ENCODE measurements around the gene CREG2.

Gene CREG2

DNA sequence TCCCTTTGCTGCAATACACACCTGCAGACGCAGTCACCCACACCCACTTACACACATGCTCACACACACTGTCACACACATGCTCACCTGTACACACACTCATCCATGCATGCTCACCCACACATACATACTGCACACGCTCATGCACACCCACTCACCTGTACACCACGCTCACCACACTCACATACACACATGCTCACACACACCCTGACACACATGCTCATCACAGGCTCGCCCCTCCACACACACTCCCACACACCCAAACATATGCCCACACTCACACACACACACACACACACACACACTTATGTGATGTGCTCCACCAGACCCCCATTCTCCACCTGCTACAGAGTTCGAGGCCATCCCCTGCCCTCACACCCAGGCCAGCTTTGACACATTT lies 22.8 kb upstream of the CREG2 start:
- DNase-seq (ENCODE audit: low read depth in 2 of 2, low spot score in 1 of 2) = no peak

DNA sequence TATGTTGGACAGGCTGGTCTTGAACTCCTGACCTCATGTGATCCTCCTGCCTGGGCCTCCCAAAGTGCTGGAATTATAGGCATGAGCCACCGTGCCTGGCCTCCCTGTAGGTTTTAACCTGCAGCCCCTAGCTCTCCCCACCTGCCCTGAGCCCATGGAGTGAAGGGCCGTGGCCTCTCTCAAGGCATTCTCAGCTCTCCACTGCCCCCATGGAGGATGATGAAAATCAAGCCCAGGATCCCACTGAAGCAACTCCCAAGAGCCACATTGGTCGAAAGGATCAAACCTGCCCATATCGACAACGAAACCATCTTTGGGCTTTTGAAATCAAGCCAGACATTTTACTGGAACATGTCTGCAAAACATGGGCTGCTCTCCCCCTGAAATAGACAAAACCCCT lies 22.4 kb upstream of the CREG2 start:
- no peak for DNase-seq (ENCODE audit: low read depth in 2 of 2, low spot score in 1 of 2)

DNA sequence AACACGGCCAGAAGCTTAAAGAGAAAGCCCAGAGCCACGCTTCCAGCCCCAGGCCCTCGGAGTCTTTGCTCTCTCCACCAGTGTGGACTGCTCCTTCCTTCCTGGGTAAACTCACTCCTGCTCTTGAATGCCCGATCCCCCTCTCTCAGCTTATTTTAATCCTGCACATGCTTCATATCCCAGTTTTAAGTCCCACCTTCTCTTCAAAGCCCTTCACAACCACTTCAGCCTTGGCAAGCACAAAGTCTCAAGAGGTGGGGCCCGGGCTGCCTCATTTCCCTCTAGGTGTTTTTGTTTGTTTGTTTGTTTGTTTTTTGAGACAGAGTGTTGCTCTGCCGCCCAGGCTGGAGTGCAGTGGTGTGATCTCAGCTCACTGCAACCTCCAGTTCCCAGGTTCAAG lies 21.6 kb upstream of the CREG2 start:
- no peak for DNase-seq (ENCODE audit: low read depth in 2 of 2, low spot score in 1 of 2)

DNA sequence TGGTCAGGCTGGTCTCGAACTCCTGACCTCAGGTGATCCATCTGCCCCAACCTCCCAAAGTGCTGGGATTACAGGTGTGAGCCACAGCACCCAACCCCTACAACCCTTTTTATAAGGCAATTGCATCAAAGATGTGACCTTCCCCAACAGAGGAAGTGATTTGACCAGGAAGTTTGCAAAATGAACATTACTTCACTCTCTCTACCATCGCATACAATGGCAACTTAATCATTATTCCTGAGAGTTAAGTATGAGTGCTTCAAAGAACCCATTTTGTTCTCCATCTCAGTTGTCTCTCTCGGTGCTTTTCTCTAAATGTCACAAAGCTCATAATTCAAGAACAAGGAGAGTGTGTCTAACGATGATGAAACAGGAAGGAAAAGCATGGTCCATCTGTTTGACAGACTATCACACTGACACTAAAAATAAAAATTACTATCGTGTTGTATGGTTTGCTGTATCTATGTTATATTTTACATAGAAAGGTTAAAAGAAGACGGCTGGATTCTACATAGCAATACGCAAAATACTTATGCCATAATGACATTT lies 18.1 kb upstream of the CREG2 start:
- DNase-seq (ENCODE audit: low read depth in 2 of 2, low spot score in 1 of 2) = no peak

DNA sequence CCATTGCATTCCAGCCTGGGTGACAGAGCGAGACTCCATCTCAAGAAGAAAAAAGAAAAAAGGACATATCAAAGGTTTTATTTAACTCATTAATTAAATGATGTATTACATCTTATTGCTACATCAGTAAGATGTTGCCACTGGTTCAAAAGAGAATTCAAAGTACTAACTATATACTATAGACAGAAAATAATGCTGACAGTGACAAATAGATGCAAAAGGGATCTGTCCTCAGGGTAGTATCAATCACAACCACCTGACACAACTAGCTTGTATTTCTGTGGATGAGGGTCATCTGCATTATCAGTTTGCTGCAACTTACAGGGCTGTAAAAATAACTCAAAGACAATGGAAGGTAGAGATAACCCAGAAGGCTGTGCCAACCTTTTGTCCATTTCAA lies 16.4 kb upstream of the CREG2 start:
- DNase-seq (ENCODE audit: low read depth in 2 of 2, low spot score in 1 of 2) = no peak

DNA sequence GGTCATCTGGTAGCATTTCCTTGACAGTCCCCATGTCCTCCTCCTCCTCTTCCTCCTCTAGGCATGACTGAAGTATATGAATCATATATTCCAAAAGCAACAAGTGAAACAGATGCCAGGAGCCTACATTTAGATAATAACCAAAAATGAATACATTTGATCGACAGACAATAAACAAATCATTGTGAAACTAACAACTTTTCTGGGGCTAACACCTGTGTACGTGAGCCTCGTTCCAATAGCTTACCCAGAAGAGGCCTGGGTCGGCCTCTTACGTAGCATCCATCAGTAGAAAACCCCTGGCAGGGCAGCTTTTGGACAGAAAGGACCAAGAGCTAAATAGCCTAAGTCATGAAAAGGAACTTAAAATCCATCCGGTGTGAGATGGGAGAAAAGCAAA lies 15.3 kb upstream of the CREG2 start:
- no peak for DNase-seq (ENCODE audit: low read depth in 2 of 2, low spot score in 1 of 2)

DNA sequence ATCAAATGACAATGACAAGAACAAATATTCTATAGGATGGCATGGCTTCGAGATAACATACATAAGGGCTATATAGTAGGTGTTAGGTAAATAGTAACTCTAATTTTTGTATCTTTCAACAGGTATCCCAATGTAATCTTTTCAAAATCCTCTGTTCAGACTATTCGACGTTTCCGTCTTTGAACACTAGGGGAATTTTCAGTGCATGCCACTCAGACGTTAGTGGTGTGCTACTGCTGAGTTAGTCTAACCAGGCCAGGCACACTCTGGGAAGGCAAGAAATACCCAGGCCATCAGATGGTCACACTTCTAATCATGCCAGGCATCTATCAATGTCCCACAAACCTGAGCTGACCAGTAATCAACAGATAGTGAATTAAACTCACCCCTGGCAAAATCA lies 14.6 kb upstream of the CREG2 start:
- no peak for DNase-seq (ENCODE audit: low read depth in 2 of 2, low spot score in 1 of 2)

DNA sequence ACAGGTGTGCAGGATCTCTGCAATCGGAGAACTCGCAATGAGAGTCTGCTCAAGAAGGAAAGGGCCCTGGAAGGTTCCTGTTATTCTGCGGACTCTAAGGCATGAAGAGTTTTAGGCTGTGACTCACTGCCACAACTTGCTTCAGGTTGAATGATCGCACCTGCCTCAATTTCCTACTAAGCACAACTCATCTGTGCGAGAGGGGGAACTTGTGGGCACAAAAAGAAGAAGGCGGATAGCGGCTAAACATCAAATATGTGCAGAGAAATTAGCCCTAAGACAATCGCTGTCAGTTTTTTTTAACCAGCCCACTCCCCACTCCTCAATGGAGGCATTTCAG lies 14.0 kb upstream of the CREG2 start:
- DNase-seq (ENCODE audit: low read depth in 2 of 2, low spot score in 1 of 2) = no peak

DNA sequence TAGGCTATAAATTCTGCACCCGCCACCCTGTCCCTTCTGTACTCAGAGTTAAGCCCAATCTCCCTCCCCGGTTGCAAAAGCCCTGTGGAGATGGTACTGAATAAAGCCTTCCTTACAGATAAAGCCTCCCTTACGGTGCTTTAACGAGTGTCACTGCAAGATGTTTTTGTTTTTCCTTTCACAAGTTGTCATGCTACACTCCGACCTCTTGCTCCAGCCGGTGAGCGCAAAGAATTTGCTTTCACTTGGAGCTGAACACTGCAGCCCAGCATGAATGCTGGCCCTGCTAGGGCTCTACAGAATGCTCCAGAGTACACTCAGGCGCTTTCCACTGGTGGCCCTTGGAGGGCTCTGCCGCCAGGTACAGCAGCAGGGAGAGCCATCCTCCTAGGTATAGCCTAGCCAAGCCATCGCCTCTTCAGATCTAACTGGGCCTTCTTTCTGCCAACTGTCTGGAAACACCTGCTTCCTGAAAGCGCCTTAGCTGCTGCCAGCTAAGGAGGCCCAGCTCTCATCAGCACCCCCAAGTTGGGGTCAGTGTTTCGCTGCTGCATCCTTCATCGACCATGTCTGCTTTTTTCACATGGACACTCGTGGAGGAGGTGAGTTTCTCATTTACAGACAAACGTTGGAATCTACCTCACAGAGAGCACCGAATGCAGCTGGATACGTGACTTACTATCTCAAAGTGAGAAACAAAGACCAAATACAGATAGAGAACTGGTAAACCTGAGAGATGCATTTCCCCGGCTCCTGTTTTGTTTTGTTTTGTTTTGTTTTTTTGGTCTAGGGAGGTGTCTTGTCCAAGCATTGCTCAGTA lies 13.4 kb upstream of the CREG2 start:
- no peak for DNase-seq (ENCODE audit: low read depth in 2 of 2, low spot score in 1 of 2)

DNA sequence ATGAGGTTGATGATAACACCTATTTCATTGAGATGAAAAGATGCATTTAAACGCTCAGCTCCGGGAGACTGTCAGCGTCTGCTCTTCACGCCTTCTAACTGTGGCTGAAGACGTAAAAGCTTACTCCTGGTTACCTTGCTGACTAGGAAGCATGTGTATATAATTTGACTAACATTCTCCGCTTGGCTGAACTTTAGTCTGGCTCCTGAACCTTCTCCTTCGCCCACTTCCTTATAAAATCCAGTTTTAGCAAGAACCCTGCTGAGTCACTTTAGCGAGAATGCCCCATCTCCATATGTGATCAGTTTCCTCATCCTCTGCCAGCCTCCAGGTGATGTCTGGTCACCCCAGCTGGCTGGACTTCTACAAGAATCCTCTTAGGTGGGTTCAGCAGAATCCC lies 12.7 kb upstream of the CREG2 start:
- DNase-seq (ENCODE audit: low read depth in 2 of 2, low spot score in 1 of 2) = no peak

DNA sequence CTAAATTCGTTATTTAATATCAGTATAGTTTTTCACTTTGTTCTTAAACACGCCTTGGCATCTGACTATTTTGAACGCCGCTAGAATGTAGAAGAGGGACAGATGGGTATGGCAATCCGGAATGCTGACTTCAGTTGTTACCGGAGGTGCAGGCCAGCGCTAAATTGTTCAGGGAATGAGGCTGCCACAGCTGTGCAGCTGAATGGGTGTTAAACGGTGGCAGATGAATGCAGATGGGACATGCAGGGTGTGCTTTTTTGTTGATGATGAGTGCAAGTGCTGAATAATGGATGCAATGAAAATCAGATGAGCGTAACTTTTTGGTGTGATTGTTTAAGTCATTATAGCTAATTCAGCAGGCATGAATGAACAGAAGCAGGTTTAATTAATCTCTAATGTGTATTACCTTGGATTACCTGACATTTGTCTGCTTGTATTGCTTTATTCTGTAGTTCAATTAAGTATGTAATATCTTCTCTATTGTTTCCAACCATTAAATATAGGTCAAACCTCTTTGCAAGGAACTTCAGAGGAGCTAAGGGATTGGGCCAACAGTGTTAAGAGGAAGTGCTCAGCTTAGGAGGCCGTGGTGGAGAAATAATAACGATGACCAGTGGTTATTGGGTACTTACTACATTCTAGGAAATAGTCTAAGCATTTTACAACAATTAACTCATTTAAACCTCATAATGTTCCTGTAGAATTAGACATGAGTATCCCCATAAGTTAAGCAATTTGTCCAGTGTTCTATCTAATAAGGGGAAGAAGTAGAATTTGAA lies 11.9 kb upstream of the CREG2 start:
- DNase-seq (ENCODE audit: low read depth in 2 of 2, low spot score in 1 of 2) = no peak

DNA sequence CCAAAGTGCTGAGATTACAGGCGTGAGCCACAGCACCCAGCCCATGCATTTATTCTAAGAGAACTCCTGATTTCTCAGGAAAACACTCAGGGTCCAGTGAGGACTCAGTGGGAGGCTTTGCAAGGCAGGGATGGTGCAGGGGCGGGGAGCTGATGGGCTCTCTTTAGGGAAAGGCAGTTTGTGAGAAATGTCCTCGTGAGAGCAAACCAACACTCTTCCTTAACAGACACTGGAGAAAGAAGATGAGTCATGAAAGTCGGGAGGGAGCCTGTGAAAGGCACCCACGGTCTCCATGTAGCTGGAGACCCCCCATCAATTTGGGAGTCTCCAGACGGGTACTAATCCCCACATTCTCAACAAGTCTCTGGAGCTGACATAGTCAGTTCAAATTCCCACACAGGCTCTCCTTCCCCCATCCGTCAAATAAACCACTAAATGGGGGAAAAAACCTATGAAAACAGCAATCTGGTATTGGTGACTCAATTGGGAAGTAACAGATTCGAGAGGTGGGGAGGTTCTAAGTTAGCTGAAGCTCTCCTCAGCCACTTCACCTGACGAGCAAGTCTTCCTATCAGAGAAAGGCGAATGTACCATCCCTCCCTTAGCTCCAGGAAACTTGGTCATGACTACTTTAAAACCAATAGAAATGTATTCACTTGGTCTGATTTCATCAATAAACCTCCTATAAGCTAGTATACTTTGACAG lies 11.0 kb upstream of the CREG2 start:
- DNase-seq (ENCODE audit: low read depth in 2 of 2, low spot score in 1 of 2) = no peak

DNA sequence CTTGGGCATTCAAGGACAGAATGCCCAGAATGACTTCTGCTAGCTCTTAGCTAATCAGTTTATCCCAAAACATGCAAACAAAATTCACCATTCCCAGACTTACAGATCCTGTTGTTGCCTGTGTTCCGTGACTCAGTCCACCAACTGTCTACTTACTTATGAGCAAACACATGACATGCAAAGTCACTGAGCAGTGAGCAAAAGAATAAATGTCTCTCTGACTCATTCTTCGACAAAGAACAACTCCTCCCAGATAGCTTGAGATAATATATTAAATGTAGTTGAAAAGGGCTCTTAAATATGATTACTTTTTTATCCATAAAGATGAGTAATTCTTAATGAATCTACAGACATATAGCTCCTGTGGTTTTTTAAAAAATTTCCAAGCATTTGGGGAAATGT lies 9.0 kb upstream of the CREG2 start:
- DNase-seq (ENCODE audit: low read depth in 2 of 2, low spot score in 1 of 2) = no peak

DNA sequence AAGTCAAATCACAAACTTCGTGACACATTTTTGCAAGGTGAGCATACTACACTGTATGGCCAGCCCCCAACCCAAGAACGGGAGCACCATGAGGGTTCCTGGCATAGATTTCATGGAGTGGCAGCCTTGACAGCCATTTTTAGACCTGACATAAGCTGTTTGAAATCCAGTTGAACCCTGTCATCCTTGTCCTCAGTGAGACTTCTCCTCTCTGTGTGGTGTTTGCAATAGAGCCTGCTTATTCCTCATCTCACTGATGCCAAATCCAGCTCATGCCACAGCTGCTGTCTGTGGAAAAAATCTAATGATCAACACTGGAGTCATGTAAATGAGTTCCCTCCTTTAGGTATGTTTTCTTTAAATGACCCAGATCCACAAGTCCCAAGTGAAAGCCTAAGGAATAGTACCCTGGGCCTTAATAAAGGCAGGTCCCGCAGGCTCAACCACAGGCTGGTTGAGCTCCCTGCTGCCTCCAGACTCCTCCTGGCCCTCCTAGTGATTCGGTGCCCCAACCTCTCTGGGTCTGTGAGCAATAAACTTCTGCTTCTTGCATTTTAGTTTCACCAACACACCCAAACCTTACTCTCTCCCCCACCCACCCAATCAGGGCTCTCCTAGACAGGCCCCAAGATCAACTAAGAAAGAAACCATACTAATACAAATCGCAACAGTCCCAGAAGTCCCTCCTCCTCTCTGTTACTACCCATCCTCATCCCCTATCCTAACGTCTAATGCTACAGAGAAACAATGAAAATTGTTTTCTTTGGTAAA lies 8.4 kb upstream of the CREG2 start:
- DNase-seq (ENCODE audit: low read depth in 2 of 2, low spot score in 1 of 2) = no peak

DNA sequence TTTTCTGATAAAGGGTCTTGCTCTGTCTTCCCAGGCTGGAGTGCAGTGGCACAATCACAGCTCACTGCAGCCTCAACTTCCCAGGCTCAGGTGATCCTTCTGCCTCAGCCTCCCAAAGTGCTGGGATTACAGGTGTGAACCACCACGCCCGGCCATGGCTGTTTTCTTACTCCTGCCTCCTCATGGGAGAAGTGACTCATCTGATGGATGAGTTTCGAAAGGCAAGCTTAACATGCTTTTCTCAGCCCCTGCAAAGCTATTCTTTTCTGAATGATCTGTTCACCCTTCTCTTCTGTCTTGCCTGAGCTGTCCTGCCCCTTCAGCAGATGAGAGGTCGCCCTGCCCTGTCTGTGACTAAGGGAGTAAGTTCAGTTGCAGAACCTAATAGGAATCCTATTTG lies 929 bp upstream of the CREG2 start:
- no peak for DNase-seq (ENCODE audit: low read depth in 2 of 2, low spot score in 1 of 2)

DNA sequence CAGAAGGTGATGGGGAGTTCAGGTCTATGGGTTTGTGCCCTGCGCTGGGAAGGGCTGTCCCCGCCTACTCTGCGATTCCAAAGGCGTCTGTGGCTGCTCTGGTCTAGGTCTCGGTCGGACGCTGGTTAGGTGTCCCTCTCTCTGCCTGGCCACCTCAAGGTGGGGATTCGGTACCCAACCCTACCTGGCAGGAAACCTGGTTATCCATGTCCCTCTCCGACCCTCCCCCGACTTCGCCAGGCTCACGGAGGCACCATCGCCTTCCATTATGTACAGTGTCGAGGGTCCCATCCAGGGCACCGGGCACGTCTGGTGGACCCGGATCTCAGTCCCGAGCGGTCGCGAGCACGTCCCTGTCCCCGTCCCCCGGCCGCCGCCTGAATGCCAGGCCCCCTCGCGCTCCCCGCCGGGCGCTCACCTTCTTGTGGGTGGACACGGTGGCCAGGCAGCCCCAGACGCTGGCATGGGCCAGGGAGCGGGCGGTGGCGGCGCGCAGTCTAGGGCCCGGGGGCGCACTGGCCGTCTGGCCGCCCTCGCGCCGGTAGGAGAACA lies 628 bp downstream of the CREG2 start:
- DNase-seq (ENCODE audit: low read depth in 2 of 2, low spot score in 1 of 2) = no peak

DNA sequence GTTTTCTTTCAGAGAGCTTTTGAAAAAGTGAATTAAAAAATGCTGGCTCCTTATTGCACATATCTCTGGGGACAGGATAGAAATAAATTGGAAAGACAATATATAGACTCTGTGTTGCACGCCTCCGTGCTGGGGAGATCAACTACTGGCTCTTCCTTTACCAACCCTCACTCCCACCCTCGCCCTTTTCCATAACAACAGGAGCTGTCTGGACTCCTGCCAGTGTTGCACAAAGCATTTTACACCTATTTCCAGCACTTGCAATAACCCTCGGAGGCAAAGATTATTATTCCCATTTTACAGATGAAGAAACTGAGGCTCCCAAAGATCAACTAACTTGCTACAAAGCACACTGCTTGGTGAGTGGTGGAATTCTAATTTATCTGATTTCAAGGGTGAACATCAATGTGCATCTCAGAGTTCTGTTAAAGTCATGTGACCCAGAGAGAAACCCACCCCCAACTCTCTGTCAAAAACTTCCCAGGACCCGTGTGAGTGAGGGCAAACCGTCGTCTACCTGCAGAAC lies 4.2 kb downstream of the CREG2 start:
- no peak for DNase-seq (ENCODE audit: low read depth in 2 of 2, low spot score in 1 of 2)

DNA sequence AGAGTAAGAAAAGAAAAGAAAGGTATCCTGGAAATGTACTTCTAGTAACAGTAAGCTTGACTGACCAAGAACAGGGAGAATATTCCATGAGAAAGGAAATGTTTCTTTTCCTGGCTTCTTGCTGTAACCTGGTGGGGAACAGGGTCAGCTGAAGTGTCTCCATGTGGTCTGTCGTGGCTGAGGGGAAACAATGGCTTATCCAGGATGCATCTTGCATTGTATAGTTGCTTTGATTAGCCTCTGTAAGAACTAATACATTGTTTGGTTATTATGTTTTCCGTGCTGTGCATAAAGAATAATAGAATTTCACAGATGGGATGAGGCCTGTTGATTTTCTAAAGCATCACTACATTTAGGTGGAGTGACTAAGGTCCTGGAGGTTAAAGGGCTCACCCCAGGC lies 4.9 kb downstream of the CREG2 start:
- DNase-seq (ENCODE audit: low read depth in 2 of 2, low spot score in 1 of 2) = no peak

DNA sequence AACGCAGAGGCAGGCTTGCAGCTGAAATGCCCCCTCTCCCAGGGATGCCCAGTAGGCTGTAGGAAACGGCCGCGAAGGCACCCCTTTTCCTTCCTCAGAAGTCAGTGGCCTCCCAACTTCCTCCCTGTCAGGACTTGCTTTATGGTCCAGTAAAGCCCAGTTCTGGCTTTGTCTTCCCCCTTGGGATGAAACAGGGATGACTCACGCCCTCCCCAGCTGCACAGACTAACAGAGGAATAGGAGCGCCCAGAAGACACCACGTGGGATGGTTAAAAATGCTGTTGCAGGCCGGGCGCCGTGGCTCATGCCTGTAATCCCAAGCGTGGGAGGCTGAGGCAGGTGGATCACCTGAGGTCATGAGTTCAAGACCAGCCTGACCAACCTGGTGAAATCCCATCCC lies 6.9 kb downstream of the CREG2 start:
- DNase-seq (ENCODE audit: low read depth in 2 of 2, low spot score in 1 of 2) = no peak

DNA sequence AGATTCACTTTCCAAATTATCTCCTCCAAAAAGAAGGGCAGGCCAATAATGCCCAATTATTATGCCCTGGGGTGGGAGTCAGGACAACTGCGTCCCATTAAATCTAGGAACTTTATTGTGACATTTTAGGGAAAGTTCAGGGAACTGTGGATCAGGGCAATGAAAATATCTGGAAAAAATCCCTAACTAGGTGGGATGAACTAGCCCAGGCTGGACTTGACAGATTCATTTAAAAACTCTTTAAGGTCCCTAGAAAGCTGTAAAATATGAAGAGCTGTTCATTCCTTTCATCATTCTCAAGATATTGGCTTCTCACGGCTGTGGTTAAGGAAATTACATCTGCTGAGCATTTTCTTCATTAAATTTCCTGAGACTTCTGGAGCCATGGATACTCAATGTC lies 8.2 kb downstream of the CREG2 start:
- DNase-seq (ENCODE audit: low read depth in 2 of 2, low spot score in 1 of 2) = no peak

DNA sequence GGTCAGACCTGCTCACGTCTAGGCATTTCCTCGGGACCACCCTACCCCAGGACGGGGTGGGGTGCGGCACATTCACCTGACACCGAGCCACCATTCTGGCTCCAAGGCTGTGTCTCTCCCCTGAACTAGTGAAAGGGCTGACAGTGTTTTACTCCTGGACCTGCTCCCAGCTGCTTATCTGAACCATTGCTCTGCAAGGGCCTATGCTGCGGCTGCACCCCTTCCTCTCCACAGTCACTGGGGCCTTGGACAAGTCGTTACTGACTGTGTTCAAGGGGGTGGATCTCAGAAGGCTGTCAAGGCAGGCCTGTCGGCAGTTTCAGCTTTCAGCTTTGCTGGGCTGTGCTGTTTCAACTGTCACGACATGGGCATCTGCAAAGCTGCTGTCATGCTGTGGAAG lies 11.7 kb downstream of the CREG2 start:
- no peak for DNase-seq (ENCODE audit: low read depth in 2 of 2, low spot score in 1 of 2)

Data from stimulated activated CD8-positive, alpha-beta memory T cell treated with anti-CD3 and anti-CD28 coated beads, Interleukin-4, amount 100 ng/mL, for 1 hour (primary cell).